ENCODE data around the gene FZD7. TPM values are rescaled to one million over a fixed set of nuclear protein-coding genes. Genes with fewer than 3 reads are reported as not detected.

The FZD7 gene
- total RNA-seq, 1 donor from 2014 or later = 25.3 TPM

Other genes with a start within 250 kb of the FZD7 start
- gene CDK15, start 227.3 kb upstream of the FZD7 start, total RNA-seq = 0.43 TPM
- gene KIAA2012, start 39.4 kb downstream of the FZD7 start, total RNA-seq = not detected
- 64.6 TPM for gene SUMO1, start 204.7 kb downstream of the FZD7 start, total RNA-seq
- 23.0 TPM for gene NOP58, start 231.9 kb downstream of the FZD7 start, total RNA-seq